22Rv1 (cell line): ENCODE measurements around the gene CTNNA3.

Experiments used
- ZFX ChIP-seq: fragments of 450-650 bp; IDR thresholded peaks from 2 replicates; pipeline ENCODE4 v1.6.1; 2017; ENCODE audit warnings: antibody characterized with exemption, borderline replicate concordance
- TF ChIP-seq, protein P1 (sequence below): fragments of 450-650 bp; IDR thresholded peaks from 2 replicates; pipeline ENCODE4 v1.5.1; 2017; ENCODE audit warnings: mild to moderate bottlenecking

DNA sequence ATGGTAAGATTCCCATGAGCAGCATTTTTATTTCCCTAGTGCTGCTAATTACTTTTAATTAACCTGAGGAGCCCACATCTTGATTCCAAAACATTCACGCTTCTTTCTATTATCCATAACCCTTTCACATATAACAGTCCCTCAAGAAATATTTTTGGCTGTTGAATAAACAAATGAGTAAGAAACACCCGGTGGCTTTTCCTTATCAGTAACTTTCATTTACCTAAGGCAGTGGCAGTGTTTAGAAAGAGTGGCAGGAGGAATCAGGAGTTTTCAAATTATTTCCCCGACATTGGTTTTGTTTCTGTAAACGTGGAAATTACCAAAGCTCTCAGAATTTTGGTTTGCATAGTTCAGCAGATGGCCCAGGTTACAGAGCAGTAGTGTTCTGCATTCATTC is 1785.8 kb downstream of the CTNNA3 start:
- TF ChIP-seq, protein P1, sequence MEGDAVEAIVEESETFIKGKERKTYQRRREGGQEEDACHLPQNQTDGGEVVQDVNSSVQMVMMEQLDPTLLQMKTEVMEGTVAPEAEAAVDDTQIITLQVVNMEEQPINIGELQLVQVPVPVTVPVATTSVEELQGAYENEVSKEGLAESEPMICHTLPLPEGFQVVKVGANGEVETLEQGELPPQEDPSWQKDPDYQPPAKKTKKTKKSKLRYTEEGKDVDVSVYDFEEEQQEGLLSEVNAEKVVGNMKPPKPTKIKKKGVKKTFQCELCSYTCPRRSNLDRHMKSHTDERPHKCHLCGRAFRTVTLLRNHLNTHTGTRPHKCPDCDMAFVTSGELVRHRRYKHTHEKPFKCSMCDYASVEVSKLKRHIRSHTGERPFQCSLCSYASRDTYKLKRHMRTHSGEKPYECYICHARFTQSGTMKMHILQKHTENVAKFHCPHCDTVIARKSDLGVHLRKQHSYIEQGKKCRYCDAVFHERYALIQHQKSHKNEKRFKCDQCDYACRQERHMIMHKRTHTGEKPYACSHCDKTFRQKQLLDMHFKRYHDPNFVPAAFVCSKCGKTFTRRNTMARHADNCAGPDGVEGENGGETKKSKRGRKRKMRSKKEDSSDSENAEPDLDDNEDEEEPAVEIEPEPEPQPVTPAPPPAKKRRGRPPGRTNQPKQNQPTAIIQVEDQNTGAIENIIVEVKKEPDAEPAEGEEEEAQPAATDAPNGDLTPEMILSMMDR, result no peak
- no peak for TF ChIP-seq ZFX
